ENCODE measurements around the gene AGMO.

AGMO gene

DNA sequence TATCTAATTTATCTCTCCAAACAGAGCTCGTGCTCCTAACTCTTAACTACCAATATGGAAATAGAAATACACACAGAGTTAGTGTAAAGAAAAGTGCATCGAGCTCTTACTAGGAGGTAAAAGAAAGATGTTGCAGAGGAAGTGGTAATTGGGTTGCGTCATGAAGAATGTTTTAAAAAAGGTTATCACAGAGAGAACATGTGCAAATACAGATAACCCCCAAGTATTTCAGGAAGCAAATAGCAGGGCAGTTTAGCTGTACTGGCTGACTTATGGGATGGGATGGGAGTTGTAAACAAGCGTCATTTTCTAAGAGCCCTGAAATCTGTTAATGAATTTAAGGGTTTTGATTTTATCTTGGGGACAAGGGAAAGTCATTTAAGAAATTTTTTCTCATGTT lies 153.9 kb downstream of the AGMO start:
- H3K27ac ChIP-seq = no peak overlapping the region
- no peaks in the 10 kb centered on the region for H3K4me1 ChIP-seq (ENCODE audit: control insufficient read depth in 1 of 2, insufficient read depth in 1 of 2, low read depth in 1 of 2, low read length in 1 of 2)
- no peaks in the 10 kb centered on the region for H3K9me3 ChIP-seq
- H3K36me3 ChIP-seq = no peaks in the 10 kb centered on the region
- H3K4me3 ChIP-seq (ENCODE audit: low read depth in 1 of 2, low read length in 1 of 2) = no peak overlapping the region
- TF ChIP-seq, protein P1, sequence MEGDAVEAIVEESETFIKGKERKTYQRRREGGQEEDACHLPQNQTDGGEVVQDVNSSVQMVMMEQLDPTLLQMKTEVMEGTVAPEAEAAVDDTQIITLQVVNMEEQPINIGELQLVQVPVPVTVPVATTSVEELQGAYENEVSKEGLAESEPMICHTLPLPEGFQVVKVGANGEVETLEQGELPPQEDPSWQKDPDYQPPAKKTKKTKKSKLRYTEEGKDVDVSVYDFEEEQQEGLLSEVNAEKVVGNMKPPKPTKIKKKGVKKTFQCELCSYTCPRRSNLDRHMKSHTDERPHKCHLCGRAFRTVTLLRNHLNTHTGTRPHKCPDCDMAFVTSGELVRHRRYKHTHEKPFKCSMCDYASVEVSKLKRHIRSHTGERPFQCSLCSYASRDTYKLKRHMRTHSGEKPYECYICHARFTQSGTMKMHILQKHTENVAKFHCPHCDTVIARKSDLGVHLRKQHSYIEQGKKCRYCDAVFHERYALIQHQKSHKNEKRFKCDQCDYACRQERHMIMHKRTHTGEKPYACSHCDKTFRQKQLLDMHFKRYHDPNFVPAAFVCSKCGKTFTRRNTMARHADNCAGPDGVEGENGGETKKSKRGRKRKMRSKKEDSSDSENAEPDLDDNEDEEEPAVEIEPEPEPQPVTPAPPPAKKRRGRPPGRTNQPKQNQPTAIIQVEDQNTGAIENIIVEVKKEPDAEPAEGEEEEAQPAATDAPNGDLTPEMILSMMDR (IDR thresholded peaks at IDR 0.05) = no peak
- no peaks in the 10 kb centered on the region for H3K27me3 ChIP-seq

DNA sequence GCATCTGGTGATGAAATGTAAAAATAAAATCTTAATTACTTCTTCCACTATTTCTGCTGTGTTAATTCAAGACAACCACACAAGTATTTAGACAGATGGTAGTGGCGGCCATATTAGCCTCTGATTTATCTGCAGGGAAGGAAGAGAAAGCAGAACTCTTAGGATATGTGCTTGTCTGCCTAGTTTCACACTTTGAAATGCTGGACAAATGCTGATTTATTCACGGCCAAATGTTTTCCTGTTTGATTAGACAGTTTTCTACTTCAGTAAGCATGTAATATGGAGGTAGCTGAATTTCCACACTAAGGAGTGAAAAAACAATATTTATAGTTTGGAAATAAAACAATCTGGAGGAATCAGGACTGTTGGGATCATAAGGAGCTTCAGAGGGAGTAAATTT lies 158.1 kb downstream of the AGMO start:
- Histone ChIP-seq H3K9me3 (no peaks in the 10 kb centered on the region), H3K27me3 (no peaks in the 10 kb centered on the region), H3K36me3 (no peaks in the 10 kb centered on the region), H3K4me3 (ENCODE audit: low read depth in 1 of 2, low read length in 1 of 2) (no peak overlapping the region), H3K4me1 (ENCODE audit: control insufficient read depth in 1 of 2, insufficient read depth in 1 of 2, low read depth in 1 of 2, low read length in 1 of 2) (no peaks in the 10 kb centered on the region), H3K27ac (no peak overlapping the region)
- TF ChIP-seq, protein P1 (IDR thresholded peaks at IDR 0.05) = no peak

DNA sequence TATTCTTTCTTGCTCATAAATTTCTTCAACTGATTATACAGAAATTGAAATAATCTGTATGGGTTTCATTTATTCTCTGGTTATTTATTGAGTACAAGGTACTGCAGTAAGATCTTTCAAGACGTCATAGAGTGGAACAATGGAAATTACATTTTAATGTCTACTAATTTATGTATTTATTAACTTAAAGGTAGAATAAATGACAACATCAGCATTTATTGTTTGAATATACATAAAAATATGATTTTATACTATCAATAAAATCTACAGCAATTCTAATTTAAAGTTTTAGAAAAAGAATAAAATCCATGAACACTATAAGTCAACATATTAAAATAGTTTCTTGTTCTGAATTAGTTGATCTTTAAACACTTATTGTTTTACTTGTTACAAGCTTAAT lies 158.5 kb downstream of the AGMO start:
- H3K4me1 ChIP-seq (ENCODE audit: control insufficient read depth in 1 of 2, insufficient read depth in 1 of 2, low read depth in 1 of 2, low read length in 1 of 2) = no peaks in the 10 kb centered on the region
- no peak overlapping the region for H3K27ac ChIP-seq
- H3K36me3 ChIP-seq = no peaks in the 10 kb centered on the region
- H3K27me3 ChIP-seq = no peaks in the 10 kb centered on the region
- H3K4me3 ChIP-seq (ENCODE audit: low read depth in 1 of 2, low read length in 1 of 2) = no peak overlapping the region
- H3K9me3 ChIP-seq = no peaks in the 10 kb centered on the region
- TF ChIP-seq, protein P1 (IDR thresholded peaks at IDR 0.05) = no peak

DNA sequence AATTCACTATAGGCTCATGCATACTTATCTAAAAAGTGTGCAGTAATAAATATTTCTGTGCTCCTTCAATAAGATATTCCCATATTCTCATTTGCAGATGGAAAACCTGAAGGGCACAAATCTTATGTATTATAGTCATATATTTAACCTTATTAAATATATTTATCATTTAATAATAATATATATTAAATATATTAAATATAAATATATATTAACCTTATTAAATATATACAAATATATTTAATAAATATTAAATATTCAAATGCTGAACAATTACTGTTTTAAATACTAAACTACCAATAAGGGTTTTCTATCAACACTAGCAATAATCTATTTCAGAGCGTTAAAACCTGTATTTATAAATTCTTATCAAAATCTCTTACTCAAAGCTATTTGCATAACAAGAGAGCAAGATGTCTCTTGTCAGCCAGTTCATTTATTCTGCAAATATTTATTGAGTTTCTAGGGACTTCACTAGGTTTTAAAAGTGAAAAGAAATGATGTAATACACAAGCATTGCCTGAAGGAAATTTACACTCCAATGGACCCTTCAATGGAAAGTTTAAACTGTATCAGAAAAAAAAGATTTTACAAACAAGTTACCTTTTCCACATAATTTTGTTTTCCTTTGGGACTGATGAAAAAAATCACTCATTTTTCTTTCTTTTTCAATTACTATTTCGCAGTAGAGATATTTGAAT lies 159.2 kb downstream of the AGMO start:
- H3K9me3 ChIP-seq = no peaks in the 10 kb centered on the region

DNA sequence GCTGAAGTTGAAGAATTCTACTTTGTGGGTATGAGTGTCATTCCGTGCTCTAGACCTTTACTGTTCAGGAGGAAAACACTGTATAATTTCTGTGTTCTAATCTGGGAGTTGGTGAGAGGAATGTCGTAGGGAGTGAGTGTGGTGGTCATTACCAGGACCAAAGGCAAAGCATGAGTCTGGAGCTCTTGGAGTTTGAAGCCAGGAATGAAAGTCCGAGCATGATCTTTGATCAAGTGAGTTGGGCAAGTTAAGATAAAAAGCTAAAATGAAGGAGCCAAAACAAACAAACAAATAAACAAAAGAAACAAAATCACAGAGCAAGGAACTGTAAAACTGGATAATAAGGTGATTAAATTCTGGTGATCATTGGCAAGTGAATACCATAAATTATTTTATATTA lies 161.4 kb downstream of the AGMO start:
- Histone ChIP-seq H3K4me3 (ENCODE audit: low read depth in 1 of 2, low read length in 1 of 2) (no peak overlapping the region), H3K27ac (no peak overlapping the region), H3K27me3 (no peaks in the 10 kb centered on the region), H3K4me1 (ENCODE audit: control insufficient read depth in 1 of 2, insufficient read depth in 1 of 2, low read depth in 1 of 2, low read length in 1 of 2) (no peaks in the 10 kb centered on the region), H3K9me3 (peaks cover 8% of the 10 kb centered on the region), H3K36me3 (no peaks in the 10 kb centered on the region)
- TF ChIP-seq, protein P1 (IDR thresholded peaks at IDR 0.05) = no peak

More for the DNA sequence above, 159.2 kb downstream of the AGMO start:
- Histone ChIP-seq H3K27ac (no peak overlapping the region), H3K36me3 (no peaks in the 10 kb centered on the region), H3K4me3 (ENCODE audit: low read depth in 1 of 2, low read length in 1 of 2) (no peak overlapping the region), H3K4me1 (ENCODE audit: control insufficient read depth in 1 of 2, insufficient read depth in 1 of 2, low read depth in 1 of 2, low read length in 1 of 2) (no peaks in the 10 kb centered on the region), H3K27me3 (no peaks in the 10 kb centered on the region)
- TF ChIP-seq, protein P1 (IDR thresholded peaks at IDR 0.05) = no peak

Data from neutrophil (primary cell).